SK-N-SH (cell line): Measurements from ENCODE around the gene THADA. TPM values are rescaled to one million over a fixed set of nuclear protein-coding genes. Genes with fewer than 3 reads are reported as not detected.
A peak's percentile ranks its signal among the peaks of the same experiment; 100 is the strongest.

Experiments used
- CTCF ChIA-PET: fragments of 300-600, 350-600 bp; formaldehyde crosslinking; extraction: SDS; loops from one replicate; lab custom pipeline; 2021; lab: Yijun Ruan, JAX
- POLR2A ChIA-PET: fragments of 350-600 bp; sonication (Branson Sonifier 250); formaldehyde crosslinking; extraction: SDS; loops from one replicate; lab custom pipeline; 2020; ENCODE audit warnings: antibody characterized with exemption, inconsistent platforms; lab: Yijun Ruan, JAX
- DNase-seq: peaks from one replicate; pipeline ENCODE4 v3.0.0; 2012
- H2AFZ ChIP-seq: fragments of 200-600 bp; sonication (generic); 2 replicates; pipeline ENCODE4 v1.8.1; 2016; ENCODE audit warnings: antibody characterized with exemption, mild to moderate bottlenecking, low read depth
- H3F3A ChIP-seq: fragments of 200-600 bp; sonication (generic); replicated peaks from 2 replicates; pipeline ENCODE3; 2016; ENCODE audit warnings: antibody characterized with exemption, mild to moderate bottlenecking; ENCODE audit not compliant: insufficient read depth
- H3K27ac ChIP-seq, 2 experiments: fragments of 200-500 bp in 1 of 2; fragments of 200-600 bp in 1 of 2; sonication (Bioruptor generic) in 1 of 2; sonication (generic), shearing (Covaris generic) in 1 of 2; 2 replicates each; pipeline versions ENCODE4 v1.5.1 to v1.6.1; 2014 to 2016; ENCODE audit warnings: low read depth in 2 of 2, inconsistent platforms in 1 of 2, low read length in 1 of 2, mild to moderate bottlenecking in 1 of 2, mixed read lengths in 1 of 2
- H3K27me3 ChIP-seq: fragments of 200-600 bp; sonication (generic), shearing (Covaris generic); 2 replicates; pipeline ENCODE4 v1.6.1; 2016; ENCODE audit warnings: mixed run types; ENCODE audit not compliant: insufficient read depth
- H3K36me3 ChIP-seq, 2 experiments: fragments of 200-500 bp in 1 of 2; fragments of 200-600 bp in 1 of 2; sonication (Bioruptor generic) in 1 of 2; sonication (generic) in 1 of 2; replicated peaks in 1 of 2; 2 replicates each; pipeline versions ENCODE3 to v1.5.1; 2014 to 2016; ENCODE audit warnings: low read length in 1 of 2, mild to moderate bottlenecking in 1 of 2; ENCODE audit not compliant: insufficient read depth in 2 of 2, control insufficient read depth in 1 of 2
- H3K4me1 ChIP-seq, 2 experiments: fragments of 200-500 bp in 1 of 2; fragments of 200-600 bp in 1 of 2; sonication (Bioruptor generic) in 1 of 2; sonication (generic), shearing (Covaris generic) in 1 of 2; 2 replicates each; pipeline versions ENCODE4 v1.5.1 to v1.6.1; 2014 to 2016; ENCODE audit warnings: low read depth in 1 of 2, low read length in 1 of 2, mixed run types in 1 of 2; ENCODE audit not compliant: insufficient read depth in 2 of 2, control insufficient read depth in 1 of 2
- H3K4me2 ChIP-seq: fragments of 200-600 bp; sonication (generic), shearing (Covaris generic); 2 replicates; pipeline ENCODE4 v1.6.1; 2017; ENCODE audit warnings: mixed run types
- H3K4me3 ChIP-seq, 2 experiments: fragments of 200-500 bp in 1 of 2; fragments of 200-600 bp in 1 of 2; sonication (Bioruptor generic) in 1 of 2; sonication (generic), shearing (Covaris generic) in 1 of 2; 2 replicates each; pipeline versions ENCODE4 v1.5.1 to v1.8.1; 2014 to 2016; ENCODE audit warnings: low read depth in 2 of 2, inconsistent platforms in 1 of 2, low read length in 1 of 2, mild to moderate bottlenecking in 1 of 2, mixed read lengths in 1 of 2, moderate library complexity in 1 of 2
- H3K79me2 ChIP-seq: fragments of 200-600 bp; sonication (generic); 2 replicates; pipeline ENCODE4 v1.8.1; 2017; ENCODE audit warnings: mild to moderate bottlenecking; ENCODE audit not compliant: insufficient read depth
- H3K9ac ChIP-seq: fragments of 200-600 bp; sonication (generic); 2 replicates; pipeline ENCODE4 v1.6.1; 2017; ENCODE audit warnings: mixed run types
- H3K9me2 ChIP-seq: fragments of 200-600 bp; sonication (generic); 2 replicates; pipeline ENCODE4 v1.6.1; 2017; ENCODE audit warnings: mixed run types
- H3K9me3 ChIP-seq: fragments of 200-600 bp; sonication (generic); 2 replicates; pipeline ENCODE4 v1.6.1; 2017; ENCODE audit warnings: mixed run types, mild to moderate bottlenecking, moderate library complexity
- H4K20me1 ChIP-seq: fragments of 200-600 bp; sonication (generic); 2 replicates; pipeline ENCODE4 v1.6.1; 2017; ENCODE audit warnings: mild to moderate bottlenecking, mixed run types; ENCODE audit not compliant: insufficient read depth
- CTCF ChIP-seq: fragments of 200-600 bp; sonication (generic); IDR thresholded peaks from 2 replicates; pipeline ENCODE4 v1.6.1; 2017; ENCODE audit warnings: antibody characterized with exemption, mild to moderate bottlenecking, moderate library complexity
- ELF1 ChIP-seq: IDR thresholded peaks from 2 replicates; pipeline ENCODE4 v1.4.0; 2012
- FOXJ3 ChIP-seq: sonication (generic); formaldehyde crosslinking; IDR thresholded peaks from 2 replicates; pipeline ENCODE4 v1.5.1; 2020; ENCODE audit warnings: mild to moderate bottlenecking, missing genetic modification reagents
- GABPA ChIP-seq: IDR thresholded peaks from 2 replicates; pipeline ENCODE4 v1.4.0; 2012; ENCODE audit warnings: low read depth, mild to moderate bottlenecking
- GATA2 ChIP-seq: sonication (generic); formaldehyde crosslinking; IDR thresholded peaks from 2 replicates; pipeline ENCODE4 v1.5.0; 2020; ENCODE audit warnings: mild to moderate bottlenecking, missing genetic modification reagents
- IRF3 ChIP-seq: fragments of 150-350 bp; IDR thresholded peaks from 2 replicates; pipeline ENCODE4 v1.6.1; 2016; ENCODE audit warnings: mild to moderate bottlenecking, low read depth, low read length
- MAX ChIP-seq: IDR thresholded peaks from 2 replicates; pipeline ENCODE4 v1.4.0; 2012; ENCODE audit warnings: low read depth
- MEF2A ChIP-seq: IDR thresholded peaks from 2 replicates; pipeline ENCODE4 v1.4.0; 2012; ENCODE audit warnings: low read depth, borderline replicate concordance
- MXI1 ChIP-seq: IDR thresholded peaks from 2 replicates; pipeline ENCODE4 v1.6.1; 2012; ENCODE audit warnings: mild to moderate bottlenecking, low read depth, low read length, improper control_type of control experiment
- NFIC ChIP-seq: IDR thresholded peaks from 2 replicates; pipeline ENCODE4 v1.4.0; 2012; ENCODE audit warnings: borderline replicate concordance
- PBX3 ChIP-seq: IDR thresholded peaks from 2 replicates; pipeline ENCODE4; 2012
- POLR2AphosphoS5 ChIP-seq: IDR thresholded peaks from 2 replicates; pipeline ENCODE4 v1.6.1; 2012; ENCODE audit warnings: low read depth, low read length
- RCOR1 ChIP-seq: fragments of 150-350 bp; IDR thresholded peaks from 2 replicates; pipeline ENCODE4 v1.6.1; 2017; ENCODE audit warnings: antibody characterized with exemption, low read length
- RFX5 ChIP-seq: IDR thresholded peaks from 2 replicates; pipeline ENCODE4 v1.6.1; 2012; ENCODE audit warnings: mild to moderate bottlenecking, improper control_type of control experiment, low read length
- RXRA ChIP-seq: IDR thresholded peaks from 2 replicates; pipeline ENCODE4 v1.4.0; 2012; ENCODE audit warnings: low read depth, mild to moderate bottlenecking, borderline replicate concordance
- TCF12 ChIP-seq: IDR thresholded peaks from 2 replicates; pipeline ENCODE4 v1.4.0; 2012
- USF1 ChIP-seq: IDR thresholded peaks from 2 replicates; pipeline ENCODE4 v1.4.0; 2012; ENCODE audit warnings: low read depth, borderline replicate concordance
- ZBTB33 ChIP-seq: IDR thresholded peaks from 2 replicates; pipeline ENCODE4 v1.4.0; 2012; ENCODE audit warnings: low read depth, borderline replicate concordance
- WGBS: methylation state at CpG from one replicate; pipeline ENCODE4 v1.1.6; 2017; ENCODE audit warnings: low lambda C conversion rate; 5-methylcytosine and 5-hydroxymethylcytosine counted together
- polyA plus RNA-seq, 3 experiments: library from polyadenylated mRNA; depleted of rRNA; stranded (reverse); fragments of >200 nt; gene quantifications; 2 replicates each; pipeline ENCODE4 v1.2.3, GENCODE V29; 2012

Gene THADA
- polyA plus RNA-seq, 1 of the 3 experiments (the other 2 are of a cell fraction), result 25.6 TPM

- no peaks in the 10 kb centered on the region for H3K79me2 ChIP-seq
- peaks cover under 1 to 15% of the 10 kb centered on the region in 2 experiments; a peak in 3 of 4 replicates for H3K4me1 ChIP-seq
- no peaks in the 10 kb centered on the region for H3K9me2 ChIP-seq
- no peaks in the 10 kb centered on the region for H3K27me3 ChIP-seq
- H3F3A ChIP-seq, result no peaks in the 10 kb centered on the region
- peak overlapping the region in 1 of 2 experiments; percentile 17; a peak in 1 of 4 replicates for H3K27ac ChIP-seq
- H2AFZ ChIP-seq, result no peak overlapping the region
- H3K9ac ChIP-seq, result no peak overlapping the region
- CTCF ChIA-PET, result interaction anchor here (0.9 to 1.8 kb wide), 5 partner anchors 9 to 284 kb away, joined by 3 to 9 read pairs (median 4); no protein-coding TSS in a partner anchor
- POLR2A ChIA-PET, result no interaction called here
- no peak for DNase-seq
- no peak for TF ChIP-seq MEF2A
- no peak for TF ChIP-seq GATA2 (CRISPR knock-in tag)
- no peak for TF ChIP-seq NFIC
- TF ChIP-seq TCF12, result no peak
- no peak for TF ChIP-seq RFX5
- TF ChIP-seq IRF3, result no peak
- TF ChIP-seq RXRA, result no peak
- no peak for TF ChIP-seq CTCF
- no peak for TF ChIP-seq USF1
- no peak for TF ChIP-seq GABPA
- peaks cover 4 to 8% of the 10 kb centered on the region in 2 experiments for H3K36me3 ChIP-seq
- no peak overlapping the region for H3K4me3 ChIP-seq
- no peaks in the 10 kb centered on the region for H3K9me3 ChIP-seq
- H4K20me1 ChIP-seq, result no peaks in the 10 kb centered on the region
- H3K4me2 ChIP-seq, result no peak overlapping the region
These were observed 82.6 kb downstream of the THADA start for GRCh38 chr2:43513216-43513615.

- CTCF ChIA-PET, result interaction anchor here (0.9 to 1.0 kb wide), 3 partner anchors 10 to 682 kb away, joined by 3 to 4 read pairs (median 3); no protein-coding TSS in a partner anchor
- no peaks in the 10 kb centered on the region for H3F3A ChIP-seq
- H3K79me2 ChIP-seq, result no peaks in the 10 kb centered on the region
- POLR2A ChIA-PET, result no interaction called here
- H2AFZ ChIP-seq, result no peak overlapping the region
- H3K4me2 ChIP-seq, result no peak overlapping the region
- H3K4me1 ChIP-seq, result peaks cover 0 to 13% of the 10 kb centered on the region in 2 experiments; a peak in 2 of 4 replicates
- no peak overlapping the region for H3K9ac ChIP-seq
- H4K20me1 ChIP-seq, result no peaks in the 10 kb centered on the region
- no peak overlapping the region for H3K4me3 ChIP-seq
- no peaks in the 10 kb centered on the region for H3K27me3 ChIP-seq
- H3K9me3 ChIP-seq, result no peaks in the 10 kb centered on the region
- H3K9me2 ChIP-seq, result no peaks in the 10 kb centered on the region
- DNase-seq, result no peak
- WGBS, result 92% methylated on average over 3 of the region's 3 CpGs
- no peak for TF ChIP-seq FOXJ3 (CRISPR knock-in tag)
- TF ChIP-seq MEF2A, result no peak
- no peak for TF ChIP-seq POLR2AphosphoS5
- no peak for TF ChIP-seq RCOR1
- TF ChIP-seq MAX, result no peak
- no peak for TF ChIP-seq GATA2 (CRISPR knock-in tag)
- no peak for TF ChIP-seq ZBTB33
- TF ChIP-seq GABPA, result no peak
- no peak for TF ChIP-seq IRF3
- TF ChIP-seq MXI1, result no peak
- no peak for TF ChIP-seq PBX3
- no peak for TF ChIP-seq ELF1
- no peak overlapping the region for H3K27ac ChIP-seq
- H3K36me3 ChIP-seq, result peaks cover 4 to 25% of the 10 kb centered on the region in 2 experiments
These were observed 84.6 kb downstream of the THADA start for GRCh38 chr2:43511199-43511598.
